ENCODE results near the gene PTH1R.

PTH1R gene

GRCh38 chr3:46869440-46869839, 8.1 kb upstream of the PTH1R start:
- Histone ChIP-seq H3K9me3 (ENCODE audit: control insufficient read depth, low read length) (no peaks in the 10 kb centered on the region), H2AFZ (ENCODE audit: low read depth, low read length) (no peak overlapping the region), H3K18ac (ENCODE audit: low read depth in 1 of 2, low read length in 2 of 2) (no peak overlapping the region), H2BK5ac (ENCODE audit: low read depth, low read length, poor library complexity, severe bottlenecking) (no peak overlapping the region), H3K4me3 (ENCODE audit: insufficient read depth in 1 of 2, low read depth in 1 of 2, low read length in 2 of 2) (no peak overlapping the region), H3K4me2 (ENCODE audit: low read length, poor library complexity, severe bottlenecking) (no peak overlapping the region), H3K4me1 (ENCODE audit: control insufficient read depth, insufficient read depth, low read depth, low read length) (peaks cover 17% of the 10 kb centered on the region), H3K79me1 (replicated peaks; ENCODE audit: low read length, poor library complexity, severe bottlenecking) (no peaks in the 10 kb centered on the region), H2AK5ac (ENCODE audit: low read length, severe bottlenecking) (no peak overlapping the region), H3K27ac (ENCODE audit: low read length, poor library complexity, severe bottlenecking) (no peak overlapping the region), H3K9ac (ENCODE audit: low read length) (no peak overlapping the region), H2BK15ac (ENCODE audit: low read depth, poor library complexity, severe bottlenecking) (no peak overlapping the region), H3K36me3 (ENCODE audit: control insufficient read depth in 1 of 2, insufficient read depth in 2 of 2, low read depth in 1 of 2, low read length in 2 of 2) (no peaks in the 10 kb centered on the region), H3K4ac (ENCODE audit: low read depth in 1 of 2, low read length in 2 of 2) (no peak overlapping the region), H3K14ac (ENCODE audit: low read length in 2 of 2) (no peak overlapping the region), H4K91ac (ENCODE audit: low read length) (peak overlapping the region; percentile 52), H3K23ac (ENCODE audit: low read length in 2 of 2) (no peak overlapping the region), H3K27me3 (ENCODE audit: control insufficient read depth in 1 of 2, insufficient read depth in 1 of 2, low read length in 2 of 2) (peaks cover 56 to 62% of the 10 kb centered on the region in 2 experiments), H2BK12ac (ENCODE audit: low read length in 2 of 2) (no peak overlapping the region), H4K8ac (ENCODE audit: low read length) (no peak overlapping the region), H2BK120ac (ENCODE audit: low read depth, low read length) (no peak overlapping the region)
- DNase-seq, result no peak
- WGBS, result 87% methylated on average over 10 of the region's 10 CpGs

DNA sequence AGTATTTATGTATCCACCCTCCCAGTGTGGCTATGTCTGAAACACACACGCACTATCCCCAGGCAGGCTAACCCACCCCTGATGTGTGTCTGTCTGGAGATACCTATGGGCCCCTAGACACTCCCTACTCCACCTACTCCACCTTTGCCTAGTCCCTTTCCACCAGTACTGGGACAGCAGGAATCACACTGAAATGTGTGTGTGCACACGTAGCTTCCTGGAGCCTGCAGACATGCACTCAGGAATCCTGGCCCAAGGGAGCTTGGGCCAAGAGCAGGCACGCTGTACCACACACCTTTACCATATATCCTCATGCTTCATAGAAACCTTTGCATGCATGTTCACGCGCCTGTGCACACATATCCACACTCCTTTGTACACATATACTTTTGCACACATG, 6.9 kb upstream of the PTH1R start:
- no peak overlapping the region for H3K4me2 ChIP-seq (ENCODE audit: low read length, poor library complexity, severe bottlenecking)
- no peak overlapping the region for H2BK120ac ChIP-seq (ENCODE audit: low read depth, low read length)
- H3K27me3 ChIP-seq (ENCODE audit: control insufficient read depth in 1 of 2, insufficient read depth in 1 of 2, low read length in 2 of 2), result peaks cover 59 to 60% of the 10 kb centered on the region in 2 experiments
- no peak overlapping the region for H2BK15ac ChIP-seq (ENCODE audit: low read depth, poor library complexity, severe bottlenecking)
- no peak overlapping the region for H3K27ac ChIP-seq (ENCODE audit: low read length, poor library complexity, severe bottlenecking)
- no peak for DNase-seq
- peaks cover 21% of the 10 kb centered on the region for H3K4me1 ChIP-seq (ENCODE audit: control insufficient read depth, insufficient read depth, low read depth, low read length)
- no peak overlapping the region for H3K14ac ChIP-seq (ENCODE audit: low read length in 2 of 2)
- no peak overlapping the region for H3K23ac ChIP-seq (ENCODE audit: low read length in 2 of 2)
- H3K4me3 ChIP-seq (ENCODE audit: insufficient read depth in 1 of 2, low read depth in 1 of 2, low read length in 2 of 2), result no peak overlapping the region
- H3K18ac ChIP-seq (ENCODE audit: low read depth in 1 of 2, low read length in 2 of 2), result no peak overlapping the region
- H2BK12ac ChIP-seq (ENCODE audit: low read length in 2 of 2), result no peak overlapping the region
- no peak overlapping the region for H3K9ac ChIP-seq (ENCODE audit: low read length)
- H2BK5ac ChIP-seq (ENCODE audit: low read depth, low read length, poor library complexity, severe bottlenecking), result no peak overlapping the region
- H4K91ac ChIP-seq (ENCODE audit: low read length), result no peak overlapping the region
- WGBS, result 79% methylated on average over 5 of the region's 5 CpGs
- H4K8ac ChIP-seq (ENCODE audit: low read length), result no peak overlapping the region
- H2AFZ ChIP-seq (ENCODE audit: low read depth, low read length), result no peak overlapping the region
- H2AK5ac ChIP-seq (ENCODE audit: low read length, severe bottlenecking), result no peak overlapping the region
- no peak overlapping the region for H3K4ac ChIP-seq (ENCODE audit: low read depth in 1 of 2, low read length in 2 of 2)
- no peaks in the 10 kb centered on the region for H3K79me1 ChIP-seq (replicated peaks; ENCODE audit: low read length, poor library complexity, severe bottlenecking)
- H3K36me3 ChIP-seq (ENCODE audit: control insufficient read depth in 1 of 2, insufficient read depth in 2 of 2, low read depth in 1 of 2, low read length in 2 of 2), result no peaks in the 10 kb centered on the region
- H3K9me3 ChIP-seq (ENCODE audit: control insufficient read depth, low read length), result no peaks in the 10 kb centered on the region

- no peak overlapping the region for H3K23ac ChIP-seq (ENCODE audit: low read length in 2 of 2)
- H2BK5ac ChIP-seq (ENCODE audit: low read depth, low read length, poor library complexity, severe bottlenecking), result no peak overlapping the region
- no peak overlapping the region for H2BK12ac ChIP-seq (ENCODE audit: low read length in 2 of 2)
- no peak overlapping the region for H2AFZ ChIP-seq (ENCODE audit: low read depth, low read length)
- no peak overlapping the region for H2AK5ac ChIP-seq (ENCODE audit: low read length, severe bottlenecking)
- H3K4me1 ChIP-seq (ENCODE audit: control insufficient read depth, insufficient read depth, low read depth, low read length), result peaks cover 22% of the 10 kb centered on the region
- no peak overlapping the region for H3K14ac ChIP-seq (ENCODE audit: low read length in 2 of 2)
- H3K27me3 ChIP-seq (ENCODE audit: control insufficient read depth in 1 of 2, insufficient read depth in 1 of 2, low read length in 2 of 2), result peaks cover 59 to 60% of the 10 kb centered on the region in 2 experiments
- H3K4me2 ChIP-seq (ENCODE audit: low read length, poor library complexity, severe bottlenecking), result no peak overlapping the region
- H3K79me1 ChIP-seq (replicated peaks; ENCODE audit: low read length, poor library complexity, severe bottlenecking), result no peaks in the 10 kb centered on the region
- H2BK15ac ChIP-seq (ENCODE audit: low read depth, poor library complexity, severe bottlenecking), result no peak overlapping the region
- no peak overlapping the region for H3K18ac ChIP-seq (ENCODE audit: low read depth in 1 of 2, low read length in 2 of 2)
- no peak overlapping the region for H4K91ac ChIP-seq (ENCODE audit: low read length)
- no peak overlapping the region for H2BK120ac ChIP-seq (ENCODE audit: low read depth, low read length)
- no peak overlapping the region for H3K4ac ChIP-seq (ENCODE audit: low read depth in 1 of 2, low read length in 2 of 2)
- no peaks in the 10 kb centered on the region for H3K9me3 ChIP-seq (ENCODE audit: control insufficient read depth, low read length)
- no peak overlapping the region for H3K27ac ChIP-seq (ENCODE audit: low read length, poor library complexity, severe bottlenecking)
- no peaks in the 10 kb centered on the region for H3K36me3 ChIP-seq (ENCODE audit: control insufficient read depth in 1 of 2, insufficient read depth in 2 of 2, low read depth in 1 of 2, low read length in 2 of 2)
- no peak overlapping the region for H3K9ac ChIP-seq (ENCODE audit: low read length)
- H3K4me3 ChIP-seq (ENCODE audit: insufficient read depth in 1 of 2, low read depth in 1 of 2, low read length in 2 of 2), result no peak overlapping the region
- H4K8ac ChIP-seq (ENCODE audit: low read length), result no peak overlapping the region
- DNase-seq, result no peak
- 81% methylated on average over 10 of the region's 10 CpGs for WGBS
Observed at GRCh38 chr3:46871222-46871621, 6.3 kb upstream of the PTH1R start.

DNA sequence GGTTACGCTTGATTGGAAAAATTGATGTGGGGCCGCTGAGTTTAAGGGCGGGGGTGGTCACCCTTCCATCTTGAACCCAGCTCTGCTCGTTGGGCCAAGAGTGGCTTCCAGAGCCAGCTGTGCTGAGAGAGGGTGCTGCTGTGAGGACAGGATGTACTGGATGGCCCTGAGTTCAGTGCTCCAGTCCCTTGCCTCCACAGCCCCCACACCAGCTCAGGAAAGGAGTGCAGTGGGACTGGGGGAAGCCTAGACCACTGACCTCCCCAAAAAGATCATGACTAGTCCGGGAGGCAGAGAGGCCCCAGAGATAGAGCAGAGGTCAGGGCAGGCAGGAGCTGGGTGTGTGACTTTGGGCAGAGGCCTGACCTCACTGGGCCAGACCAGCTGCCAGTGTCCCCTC, 4.0 kb upstream of the PTH1R start:
- Histone ChIP-seq H3K9me3 (ENCODE audit: control insufficient read depth, low read length) (no peaks in the 10 kb centered on the region), H3K9ac (ENCODE audit: low read length) (no peak overlapping the region), H2AK5ac (ENCODE audit: low read length, severe bottlenecking) (no peak overlapping the region), H3K36me3 (ENCODE audit: control insufficient read depth in 1 of 2, insufficient read depth in 2 of 2, low read depth in 1 of 2, low read length in 2 of 2) (no peaks in the 10 kb centered on the region), H3K4me1 (ENCODE audit: control insufficient read depth, insufficient read depth, low read depth, low read length) (peaks cover 42% of the 10 kb centered on the region), H3K79me1 (replicated peaks; ENCODE audit: low read length, poor library complexity, severe bottlenecking) (no peaks in the 10 kb centered on the region), H4K8ac (ENCODE audit: low read length) (no peak overlapping the region), H3K4me3 (ENCODE audit: insufficient read depth in 1 of 2, low read depth in 1 of 2, low read length in 2 of 2) (no peak overlapping the region), H2BK120ac (ENCODE audit: low read depth, low read length) (no peak overlapping the region), H3K4me2 (ENCODE audit: low read length, poor library complexity, severe bottlenecking) (no peak overlapping the region), H3K14ac (ENCODE audit: low read length in 2 of 2) (no peak overlapping the region), H4K91ac (ENCODE audit: low read length) (no peak overlapping the region), H2BK5ac (ENCODE audit: low read depth, low read length, poor library complexity, severe bottlenecking) (no peak overlapping the region), H3K18ac (ENCODE audit: low read depth in 1 of 2, low read length in 2 of 2) (no peak overlapping the region), H3K27ac (ENCODE audit: low read length, poor library complexity, severe bottlenecking) (no peak overlapping the region), H2AFZ (ENCODE audit: low read depth, low read length) (no peak overlapping the region), H2BK15ac (ENCODE audit: low read depth, poor library complexity, severe bottlenecking) (no peak overlapping the region), H3K23ac (ENCODE audit: low read length in 2 of 2) (no peak overlapping the region), H3K4ac (ENCODE audit: low read depth in 1 of 2, low read length in 2 of 2) (no peak overlapping the region), H2BK12ac (ENCODE audit: low read length in 2 of 2) (no peak overlapping the region), H3K27me3 (ENCODE audit: control insufficient read depth in 1 of 2, insufficient read depth in 1 of 2, low read length in 2 of 2) (peaks cover 60 to 63% of the 10 kb centered on the region in 2 experiments)
- WGBS, result 80% methylated on average over 5 of the region's 5 CpGs
- no peak for DNase-seq

Data from mesenchymal stem cell (in vitro differentiated cells and primary cell).